Measurements from ENCODE around the gene STK39.

DNA sequence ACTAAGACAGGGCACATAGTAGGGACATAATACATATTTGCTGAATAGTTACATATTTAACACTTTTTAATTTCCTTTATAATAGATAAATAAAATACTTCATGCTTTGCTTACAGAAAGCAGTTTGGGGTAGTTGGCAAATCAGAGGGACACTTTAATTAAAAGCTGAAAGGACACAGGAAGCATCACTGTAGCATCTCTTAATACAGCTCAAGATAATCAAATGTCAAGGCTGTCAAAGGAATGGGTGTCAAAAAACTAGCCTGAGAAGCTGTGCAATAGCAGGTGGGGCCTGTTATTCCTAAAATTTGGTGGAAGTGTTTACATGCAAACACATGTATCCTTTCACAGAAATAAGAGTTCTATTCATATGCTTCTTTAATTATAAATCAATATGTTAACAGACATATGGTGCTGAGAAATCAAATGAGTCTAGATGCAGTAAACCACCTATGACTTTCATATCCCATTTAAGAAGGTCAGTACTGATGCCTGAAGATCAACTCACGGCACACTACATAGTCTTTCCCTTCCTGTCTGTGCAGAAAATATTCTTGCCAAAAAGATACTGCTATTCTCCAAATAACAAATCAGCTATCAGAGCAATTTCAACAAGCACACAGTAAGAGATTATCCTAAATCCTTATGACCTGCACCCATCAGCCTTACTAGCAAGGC lies 174.6 kb downstream of the STK39 start:
- no peak for TF ChIP-seq POLR2A (IDR thresholded peaks at IDR 0.05)
- TF ChIP-seq, protein P1, sequence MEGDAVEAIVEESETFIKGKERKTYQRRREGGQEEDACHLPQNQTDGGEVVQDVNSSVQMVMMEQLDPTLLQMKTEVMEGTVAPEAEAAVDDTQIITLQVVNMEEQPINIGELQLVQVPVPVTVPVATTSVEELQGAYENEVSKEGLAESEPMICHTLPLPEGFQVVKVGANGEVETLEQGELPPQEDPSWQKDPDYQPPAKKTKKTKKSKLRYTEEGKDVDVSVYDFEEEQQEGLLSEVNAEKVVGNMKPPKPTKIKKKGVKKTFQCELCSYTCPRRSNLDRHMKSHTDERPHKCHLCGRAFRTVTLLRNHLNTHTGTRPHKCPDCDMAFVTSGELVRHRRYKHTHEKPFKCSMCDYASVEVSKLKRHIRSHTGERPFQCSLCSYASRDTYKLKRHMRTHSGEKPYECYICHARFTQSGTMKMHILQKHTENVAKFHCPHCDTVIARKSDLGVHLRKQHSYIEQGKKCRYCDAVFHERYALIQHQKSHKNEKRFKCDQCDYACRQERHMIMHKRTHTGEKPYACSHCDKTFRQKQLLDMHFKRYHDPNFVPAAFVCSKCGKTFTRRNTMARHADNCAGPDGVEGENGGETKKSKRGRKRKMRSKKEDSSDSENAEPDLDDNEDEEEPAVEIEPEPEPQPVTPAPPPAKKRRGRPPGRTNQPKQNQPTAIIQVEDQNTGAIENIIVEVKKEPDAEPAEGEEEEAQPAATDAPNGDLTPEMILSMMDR (IDR thresholded peaks at IDR 0.05): no peak
